CD4-positive, alpha-beta T cell treated with Interferon gamma for 1 hour (primary cell): ENCODE data around the gene KCNQ1OT1.

ENCODE experiments used
- DNase-seq: peaks from one replicate; pipeline ENCODE4 v3.0.0-alpha.2; 2020

Gene KCNQ1OT1

GRCh38 chr11:2699531-2700414 lies at the start of gene KCNQ1OT1:
KCNQ1OT1 (minus strand) TSS chr11:2699994.
- DNase-seq = peak; percentile 91

DNA sequence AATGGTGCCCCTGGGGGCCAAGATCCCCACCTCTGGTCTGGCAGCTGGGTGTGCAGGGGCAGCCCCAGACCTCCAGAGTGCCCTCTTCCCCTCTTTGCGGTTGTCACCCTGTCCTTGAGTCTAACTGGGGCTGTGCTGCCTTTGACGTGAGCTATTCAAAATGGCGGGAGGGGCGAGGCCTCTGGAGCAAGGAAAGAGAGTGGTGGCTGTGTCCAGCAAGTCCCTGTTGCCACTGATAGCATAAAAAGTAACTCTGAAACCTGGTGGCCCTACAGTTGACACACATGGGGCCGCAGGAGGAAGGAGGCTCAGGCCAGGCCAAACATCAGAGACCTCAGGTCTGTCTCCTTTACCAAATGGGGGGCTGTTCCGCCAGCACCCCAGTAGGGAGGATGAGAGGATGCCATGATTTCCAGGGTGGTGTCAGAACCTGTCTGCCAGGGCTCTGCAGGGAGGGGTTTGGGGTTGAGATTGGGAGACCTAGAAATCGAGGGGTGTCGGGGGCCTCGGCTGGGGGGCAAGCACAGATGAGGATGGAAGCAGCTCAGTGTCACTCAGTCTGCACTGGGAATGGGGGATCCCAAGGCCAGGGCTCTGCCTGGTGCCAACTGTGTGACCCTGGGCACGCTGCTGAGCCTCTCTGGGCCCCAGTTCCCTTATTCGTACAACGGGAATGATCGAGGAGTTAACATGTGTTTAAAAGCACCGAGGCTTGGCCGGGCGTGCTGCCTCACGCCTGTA lies 49.2 kb upstream of the KCNQ1OT1 start:
- no peak for DNase-seq

DNA sequence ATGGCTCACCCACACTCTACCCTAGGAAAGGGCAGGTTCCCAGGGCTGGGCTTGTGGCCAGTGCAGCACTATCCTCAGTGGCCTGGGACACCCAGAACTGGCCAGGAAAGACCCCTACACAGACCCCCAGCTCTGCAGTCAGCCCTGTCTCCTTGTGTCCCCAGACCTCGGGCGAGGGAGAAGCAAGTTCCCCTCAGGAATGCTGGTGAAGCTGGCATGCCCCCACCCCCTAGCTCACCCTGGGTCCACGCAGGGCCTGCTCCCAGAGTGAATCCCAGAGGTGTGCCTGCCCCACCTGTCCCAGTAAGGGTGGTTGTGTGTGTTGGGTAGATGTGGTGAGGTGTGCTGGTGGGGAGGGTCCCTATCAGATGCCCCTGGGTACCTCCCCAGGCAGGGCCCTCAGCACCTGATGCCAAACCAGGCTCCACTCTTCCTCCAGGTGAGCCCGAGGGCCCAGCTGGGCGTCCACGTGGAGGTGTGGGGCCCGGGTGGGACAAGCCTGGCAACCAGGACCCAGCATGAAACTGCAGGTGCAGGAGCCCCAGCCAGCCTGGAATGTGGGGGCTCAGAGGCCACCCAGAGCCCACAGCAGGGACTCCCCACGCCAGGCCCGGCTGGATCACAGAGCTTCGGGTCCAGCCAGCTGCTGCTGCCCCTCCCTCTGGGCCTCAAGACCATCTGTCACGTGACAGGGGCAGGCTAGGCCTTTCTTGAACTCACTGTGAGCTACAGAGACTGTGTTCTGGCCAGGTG lies 48.4 kb upstream of the KCNQ1OT1 start:
- DNase-seq = no peak

GRCh38 chr11:2747248-2748027 lies 47.6 kb upstream of the KCNQ1OT1 start:
- no peak for DNase-seq

- no peak for DNase-seq
Measured at GRCh38 chr11:2746401-2747247, 46.8 kb upstream of the KCNQ1OT1 start.

DNA sequence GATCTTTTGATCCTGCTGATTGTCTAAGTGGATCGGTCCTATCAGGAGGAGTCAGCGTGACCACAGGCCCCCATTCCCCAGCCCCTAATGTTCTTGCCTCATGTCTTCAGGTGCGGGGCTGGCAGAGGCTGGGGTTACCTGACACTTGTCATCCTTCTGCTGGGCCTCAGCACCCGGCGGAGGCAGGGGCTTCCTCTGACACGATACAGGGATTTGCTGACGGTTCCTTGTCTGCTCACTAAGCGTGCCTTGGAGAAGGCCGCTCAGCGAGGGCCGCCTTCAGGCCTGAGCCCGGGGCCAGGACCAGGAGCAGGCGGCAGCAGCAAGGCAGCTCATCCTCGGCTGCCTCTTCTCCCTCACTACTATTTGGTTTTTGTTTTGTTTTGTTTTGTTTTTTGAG lies 45.7 kb upstream of the KCNQ1OT1 start:
- DNase-seq = no peak

DNA sequence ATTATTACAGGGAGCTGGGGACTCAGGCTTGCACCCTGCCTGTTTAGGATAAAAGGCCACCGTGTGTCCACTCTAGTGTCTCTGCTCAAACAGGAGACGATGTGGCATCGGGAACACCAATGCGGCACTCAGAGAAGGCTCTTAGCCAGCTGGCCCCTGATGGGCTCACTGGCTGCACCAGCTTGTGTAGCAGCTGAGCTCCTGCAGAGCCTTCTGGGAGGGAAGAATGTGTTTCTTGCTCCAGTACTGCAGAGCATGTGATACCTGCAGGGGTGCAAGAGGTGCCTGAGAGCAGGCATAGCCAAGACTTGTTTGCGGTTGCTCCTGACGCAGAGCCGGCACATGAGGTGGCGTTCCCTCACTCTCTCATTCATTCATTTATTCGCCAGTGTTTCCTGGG lies 44.4 kb upstream of the KCNQ1OT1 start:
- no peak for DNase-seq

DNA sequence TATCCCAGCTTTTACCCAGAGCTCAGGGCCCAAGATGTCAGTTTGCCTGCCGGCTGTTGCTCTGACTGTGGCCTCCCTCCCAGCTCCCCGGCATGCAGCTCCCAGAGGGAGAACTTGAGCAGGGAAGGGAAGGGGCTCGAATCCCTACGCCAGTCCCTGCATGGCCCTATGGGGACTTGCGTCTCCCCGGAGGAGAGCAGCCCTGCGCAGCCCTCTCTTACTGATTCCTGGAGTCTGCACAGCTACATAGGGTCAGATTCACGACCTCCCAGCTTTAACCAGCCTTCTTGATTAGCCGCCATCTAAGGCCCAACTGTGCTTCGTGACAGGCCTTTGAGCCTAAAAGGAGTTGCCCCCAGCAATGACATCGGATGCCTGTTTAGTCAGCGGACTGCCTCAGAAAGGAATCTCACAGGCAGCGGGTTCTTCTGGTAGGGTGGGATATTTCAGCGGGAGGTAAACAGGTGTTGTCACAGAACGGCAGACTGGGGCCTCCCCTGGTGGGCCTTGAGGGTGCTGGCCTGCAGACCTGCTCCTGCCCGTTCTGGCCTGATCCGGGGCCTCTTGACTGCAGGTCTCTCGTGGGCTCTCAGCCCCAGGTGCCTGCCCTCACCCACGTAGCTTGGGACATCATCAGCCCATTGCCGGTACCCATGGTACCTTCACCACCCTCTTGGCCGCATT lies 43.8 kb upstream of the KCNQ1OT1 start:
- DNase-seq = no peak

DNA sequence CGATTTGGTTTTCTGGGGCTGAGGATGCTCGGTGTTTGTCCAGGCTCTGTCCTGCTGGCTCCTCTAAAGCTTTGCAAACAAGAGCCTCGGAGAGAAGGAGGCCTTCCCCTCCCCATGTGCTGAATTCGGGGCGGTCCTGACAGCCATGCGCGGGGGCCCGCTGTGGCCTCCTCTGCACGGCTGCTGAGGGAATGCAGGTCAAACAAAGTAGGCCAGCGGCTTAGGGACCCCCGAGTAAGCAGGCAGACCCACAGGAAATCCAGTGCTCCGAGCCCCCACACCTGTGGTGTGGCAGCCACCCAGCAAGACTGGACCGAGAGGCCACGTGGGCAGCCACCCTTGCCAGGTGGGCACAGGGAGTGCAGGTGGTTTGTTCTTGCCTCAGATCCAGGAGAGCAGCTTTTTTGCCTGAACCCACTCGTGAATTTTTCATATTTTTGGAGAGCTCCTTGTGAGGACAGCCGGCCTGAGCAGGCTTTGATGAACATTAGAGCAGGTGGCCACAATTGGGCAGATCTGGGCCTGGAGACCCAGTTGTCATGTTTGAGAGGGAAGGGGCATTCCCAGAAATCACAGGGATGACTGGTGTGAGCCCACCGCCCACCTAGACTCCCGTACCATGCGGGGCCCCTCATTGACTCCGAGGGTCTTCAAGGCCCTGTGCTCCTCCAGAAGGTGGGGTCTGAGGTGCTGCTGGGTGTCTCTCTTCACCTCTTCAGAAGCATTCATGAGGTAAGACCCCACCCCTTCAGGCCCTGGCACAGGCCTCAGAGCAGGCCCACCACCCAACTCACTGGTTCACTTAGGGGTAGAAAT lies 43.0 kb upstream of the KCNQ1OT1 start:
- no peak for DNase-seq

- DNase-seq = no peak
Measured at GRCh38 chr11:2742201-2742600, 42.4 kb upstream of the KCNQ1OT1 start.

- DNase-seq = no peak
Measured at GRCh38 chr11:2741377-2742131, 41.8 kb upstream of the KCNQ1OT1 start.

- DNase-seq = no peak
Measured at GRCh38 chr11:2741006-2741376, 41.2 kb upstream of the KCNQ1OT1 start.

- DNase-seq = no peak
Measured at GRCh38 chr11:2740275-2740940, 40.6 kb upstream of the KCNQ1OT1 start.

DNA sequence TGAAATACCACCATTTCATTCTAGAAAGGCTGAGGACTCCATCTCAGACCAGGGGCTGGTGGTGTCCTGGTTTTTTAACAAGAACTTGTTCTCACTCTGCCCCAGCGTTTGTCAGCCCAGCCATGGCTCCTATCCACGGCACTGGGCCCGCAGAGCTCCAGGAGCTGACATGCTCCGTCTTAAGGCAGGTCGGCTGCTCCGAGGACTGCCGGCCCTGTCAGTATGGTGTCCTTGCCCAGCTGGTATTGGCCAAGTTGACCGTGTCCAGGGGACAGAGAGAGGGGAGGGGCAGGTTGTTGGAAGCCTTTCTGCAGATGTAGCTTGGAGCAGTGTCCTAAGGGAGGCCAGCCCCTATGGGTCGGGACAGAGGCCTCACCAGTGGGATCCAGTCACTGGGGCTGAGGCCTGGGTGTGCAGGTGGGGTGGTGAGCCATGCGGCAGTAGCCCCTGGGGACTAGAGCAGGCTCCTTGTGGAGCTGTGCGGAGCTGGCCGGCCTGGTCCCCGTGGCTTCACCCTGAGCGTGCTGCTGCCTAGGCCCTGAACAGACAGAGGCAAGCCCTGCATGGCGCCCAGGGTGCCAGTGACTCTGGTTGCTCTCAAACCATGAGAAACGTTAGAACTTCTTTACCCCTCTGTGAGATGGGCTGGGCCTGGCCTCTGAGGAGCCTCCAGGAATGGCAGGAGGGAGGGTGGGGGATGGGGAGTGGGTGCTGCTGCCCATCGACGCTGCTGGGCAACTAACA lies 39.9 kb upstream of the KCNQ1OT1 start:
- no peak for DNase-seq

DNA sequence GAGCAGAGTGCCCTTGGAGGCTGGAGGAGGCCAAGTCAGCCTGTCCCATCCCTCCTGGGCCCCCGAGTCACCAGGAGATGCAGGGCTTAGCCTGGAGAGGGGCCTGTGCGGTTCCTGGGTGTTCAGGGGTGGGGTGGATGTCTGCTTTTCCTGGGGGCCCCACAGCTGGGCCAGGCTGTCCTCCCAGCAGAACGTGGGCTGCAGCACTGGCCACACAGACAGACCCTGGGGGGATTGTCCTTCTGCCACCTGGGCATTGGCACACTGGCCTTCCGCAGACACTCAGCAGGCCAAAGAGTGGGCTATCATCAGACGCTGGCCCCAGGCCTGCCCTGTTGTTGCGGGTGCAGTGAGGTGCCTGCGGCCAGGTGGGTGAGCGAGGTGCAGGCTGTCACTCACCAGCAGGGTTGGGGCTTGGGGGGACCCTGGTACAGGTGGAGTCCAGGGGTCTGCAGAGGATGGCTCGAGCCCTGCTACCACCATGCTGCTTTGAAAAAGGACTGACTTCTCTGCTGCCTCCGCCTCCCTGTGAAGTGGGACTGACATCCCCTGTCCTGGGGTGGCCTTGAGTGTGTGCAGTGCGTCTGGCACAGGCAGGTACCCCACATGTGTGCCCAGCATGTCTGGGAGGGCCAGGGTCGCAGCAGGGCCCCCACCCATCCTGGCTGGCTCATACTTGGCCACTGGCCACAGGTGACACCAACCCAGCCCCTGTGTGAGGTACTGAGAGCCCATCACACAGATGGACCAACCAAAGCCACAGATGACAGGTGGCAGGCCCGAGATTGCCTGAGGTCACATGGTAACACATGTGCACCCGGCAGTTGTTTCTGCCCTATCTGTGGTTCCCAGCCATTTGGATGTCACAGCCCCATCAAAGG lies 39.0 kb upstream of the KCNQ1OT1 start:
- no peak for DNase-seq

DNA sequence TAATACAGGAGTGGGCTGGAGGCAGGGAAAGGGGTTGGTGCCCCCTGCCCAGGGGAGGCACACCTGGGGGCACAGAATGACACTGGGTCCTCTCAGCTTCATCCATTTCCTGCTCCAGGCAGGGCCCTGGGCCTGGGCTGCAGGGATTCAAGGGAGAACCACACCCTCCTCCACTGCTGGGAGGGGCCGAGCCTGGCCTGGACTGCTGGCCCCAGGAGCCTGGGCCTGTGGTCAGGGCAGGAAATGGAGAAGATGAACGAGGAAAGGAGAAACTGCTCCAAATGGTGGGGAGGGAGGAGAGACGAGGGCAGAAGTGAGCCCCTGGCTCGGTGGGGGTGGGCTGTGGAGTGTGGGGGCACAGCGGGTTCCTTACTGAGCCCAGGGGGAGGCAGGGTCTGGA lies 38.1 kb upstream of the KCNQ1OT1 start:
- DNase-seq = no peak

DNA sequence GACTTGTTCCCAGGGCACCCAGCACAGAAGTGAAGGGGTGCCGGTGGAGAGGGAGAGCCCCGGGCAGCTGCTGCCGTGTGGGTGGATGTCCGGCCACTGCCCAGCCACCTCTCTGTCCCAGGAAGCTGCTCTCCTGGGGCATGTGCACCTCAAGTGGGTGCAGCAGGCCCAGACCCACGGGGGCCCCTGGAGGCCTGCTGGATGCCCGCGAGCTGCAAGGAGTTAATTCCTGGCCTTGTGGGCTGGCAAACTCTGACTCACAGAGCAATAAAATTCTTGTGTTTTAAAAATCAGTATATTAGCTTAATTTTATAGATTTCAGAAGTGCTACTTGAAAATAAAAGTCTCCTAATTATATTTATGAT lies 37.4 kb upstream of the KCNQ1OT1 start:
- no peak for DNase-seq
